Embryonic facial prominence (tissue), 1 donor: ENCODE data around the gene ABCA13.

Experiments
- DNase-seq: peaks from one replicate; pipeline ENCODE4 v3.0.0-alpha.2; 2016; ENCODE audit errors: extremely low spot score

The ABCA13 gene

DNA sequence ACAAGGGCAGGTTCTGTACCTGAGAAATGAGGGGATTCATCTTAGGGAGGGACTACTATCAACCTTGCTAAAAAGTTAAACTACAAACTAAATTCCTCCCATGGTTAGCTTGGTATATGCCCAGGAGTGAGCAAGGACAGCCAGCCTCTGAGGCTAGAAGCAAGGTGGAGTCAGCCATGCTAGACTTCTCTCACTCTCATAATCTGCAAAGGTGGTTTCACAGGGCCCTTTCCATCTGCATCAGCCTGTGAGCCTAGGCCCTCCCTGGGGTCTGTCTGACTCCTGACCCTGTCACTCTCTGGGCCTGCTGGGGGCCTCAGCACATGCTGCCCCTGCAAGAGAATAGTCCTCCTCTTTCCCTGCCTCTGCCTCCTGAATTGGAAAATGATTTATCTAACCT lies 66.1 kb downstream of the ABCA13 start:
- DNase-seq: no peak

DNA sequence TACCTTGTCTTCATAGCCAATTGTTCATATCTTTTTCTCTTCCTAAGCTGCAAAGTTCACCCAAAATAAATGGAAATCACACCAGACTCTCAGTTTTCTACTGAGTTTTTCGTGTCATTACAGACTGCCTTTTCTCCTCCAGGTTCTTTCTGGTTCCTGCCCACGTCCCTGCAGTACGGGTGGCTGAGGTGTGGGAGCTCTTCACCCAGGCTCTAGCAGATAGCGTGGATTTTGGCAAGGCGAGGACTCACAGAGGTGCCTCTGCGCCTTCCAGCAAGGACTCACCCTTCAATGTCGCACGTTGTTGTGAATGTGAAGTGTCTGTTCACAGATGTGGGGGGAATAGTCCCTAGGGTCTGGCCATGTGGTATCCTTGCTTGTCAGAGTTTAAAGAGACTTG lies 71.6 kb downstream of the ABCA13 start:
- DNase-seq: no peak

DNA sequence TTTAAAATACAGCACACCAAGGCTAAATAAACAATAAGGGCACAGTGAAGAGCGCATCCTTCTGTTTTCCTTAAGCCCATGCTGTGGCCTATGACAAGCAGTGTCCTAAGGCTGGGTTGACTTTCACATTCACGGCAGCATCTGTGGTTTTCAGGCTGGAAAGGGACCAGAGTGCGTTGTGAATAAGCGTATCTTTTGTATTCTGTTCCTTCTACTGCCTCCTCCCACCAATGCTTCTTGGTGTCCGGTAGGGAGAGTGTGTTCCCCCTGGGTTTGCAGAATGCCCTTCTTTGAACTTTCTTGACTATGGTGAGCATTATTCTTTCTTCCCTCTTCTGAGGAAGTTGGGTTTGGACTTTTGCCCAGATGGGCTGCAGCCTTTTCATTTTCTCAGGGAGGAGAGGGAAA lies 73.6 kb downstream of the ABCA13 start:
- DNase-seq: no peak

DNA sequence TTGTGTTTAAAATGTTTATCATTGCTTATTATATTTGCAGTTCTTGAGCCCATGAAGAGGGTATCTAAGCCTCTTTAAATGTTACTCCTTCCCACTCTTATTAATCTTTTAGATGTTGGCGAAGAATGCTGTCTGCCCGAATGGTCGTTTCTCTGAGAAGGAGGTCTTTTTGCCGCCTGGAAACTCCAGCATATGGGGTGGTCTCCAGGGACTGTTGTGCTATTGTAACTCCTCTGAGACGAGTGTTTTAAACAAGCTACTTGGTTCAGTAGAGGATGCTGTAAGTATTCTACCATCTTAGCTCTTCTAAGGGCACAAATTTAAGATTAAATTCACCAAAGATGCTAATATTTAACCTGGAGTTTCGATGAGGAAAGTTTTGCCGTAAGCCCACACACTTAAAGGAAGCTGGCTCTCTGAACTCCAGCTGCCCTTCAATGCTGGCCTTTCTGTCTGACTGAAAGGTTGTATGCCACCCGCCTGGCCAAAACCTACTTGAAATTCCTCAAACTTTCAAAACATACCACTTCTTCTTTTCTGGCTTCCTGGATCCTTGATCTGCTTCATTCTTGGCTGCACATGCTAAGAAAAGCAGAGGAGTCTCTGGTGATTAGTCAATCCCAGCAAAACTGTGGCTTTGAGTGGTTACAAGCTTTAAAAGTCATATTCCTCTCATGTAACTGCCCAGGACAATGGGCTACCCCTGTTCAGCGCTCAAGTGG lies 74.7 kb downstream of the ABCA13 start:
- DNase-seq: no peak

DNA sequence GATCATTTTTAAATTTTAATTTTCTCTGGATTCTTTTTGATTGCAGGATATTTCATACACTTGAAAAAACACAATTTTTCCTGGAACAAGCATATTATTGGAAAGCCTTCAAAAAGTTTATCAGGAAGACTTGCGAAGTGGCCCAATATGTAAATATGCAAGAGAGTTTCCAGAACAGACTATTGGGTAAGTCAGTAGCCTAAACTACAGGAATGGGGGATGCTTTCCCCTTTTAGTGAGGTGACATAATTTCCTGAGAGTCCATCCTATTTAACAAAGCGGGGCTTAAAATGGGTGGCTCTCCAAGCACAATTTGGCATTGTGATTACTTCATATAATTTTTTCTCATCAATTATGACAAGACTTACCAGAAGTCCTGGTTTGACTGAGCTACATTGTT lies 77.9 kb downstream of the ABCA13 start:
- no peak for DNase-seq

DNA sequence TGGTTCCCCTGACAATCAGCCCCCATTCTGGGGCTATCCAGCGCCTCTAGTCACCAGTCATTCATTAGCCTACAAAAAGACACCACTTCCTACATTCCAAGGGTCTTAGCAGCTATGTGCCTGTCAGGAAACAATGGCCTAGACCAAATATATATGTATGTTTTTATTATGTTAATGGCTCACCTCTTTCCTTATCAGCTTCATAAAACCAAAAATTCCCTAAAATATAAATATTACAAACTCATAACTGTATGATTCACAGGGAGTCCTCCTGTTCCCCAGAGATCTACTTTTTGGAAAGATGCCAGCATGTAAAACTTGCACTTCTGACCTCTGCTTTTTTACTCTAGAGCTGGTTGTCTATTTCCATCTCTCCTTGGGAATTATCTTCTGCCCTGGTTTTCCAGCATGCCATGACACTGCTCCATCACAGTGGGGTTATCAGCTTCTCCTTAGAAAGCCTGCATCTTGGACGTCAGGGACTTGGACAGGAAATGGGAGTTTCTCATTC lies 79.2 kb downstream of the ABCA13 start:
- no peak for DNase-seq

DNA sequence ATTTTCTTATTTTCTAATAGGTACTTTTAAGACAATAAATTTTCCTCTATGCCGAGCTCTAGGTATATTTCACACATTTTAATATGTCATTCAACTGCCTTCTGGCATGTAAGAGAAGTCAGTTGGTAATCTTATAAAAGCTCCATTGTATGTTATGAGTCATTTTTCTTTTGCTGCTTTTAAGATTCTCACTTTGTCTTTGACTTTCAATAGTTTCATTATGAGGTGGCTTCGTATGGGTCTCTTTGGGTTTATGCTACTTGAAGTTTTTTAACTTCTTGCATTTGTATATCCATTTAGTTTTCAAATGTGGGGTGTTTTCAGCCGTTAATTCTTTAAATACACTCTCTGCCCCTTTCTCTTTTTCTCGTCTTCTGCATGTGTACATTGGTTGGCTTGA lies 80.5 kb downstream of the ABCA13 start:
- DNase-seq: no peak

DNA sequence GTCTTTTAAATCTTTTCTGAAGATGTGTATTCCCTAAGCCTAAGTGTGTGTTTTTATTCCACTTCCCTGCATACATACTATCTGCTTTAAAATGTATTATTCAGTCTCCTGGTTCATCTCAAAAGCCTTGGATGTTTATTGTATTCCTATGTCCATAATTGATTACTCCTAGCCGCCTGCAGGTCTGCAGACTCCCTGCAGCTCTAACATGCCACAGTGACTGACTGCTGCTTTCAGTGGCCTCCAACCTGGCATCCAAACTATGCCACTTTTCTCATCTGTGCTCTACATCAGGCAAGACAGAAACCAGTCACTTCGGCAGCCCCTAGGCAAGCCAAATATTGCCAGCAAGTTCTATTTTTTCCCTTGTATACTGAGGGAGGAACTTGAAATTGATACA lies 81.7 kb downstream of the ABCA13 start:
- DNase-seq: no peak

DNA sequence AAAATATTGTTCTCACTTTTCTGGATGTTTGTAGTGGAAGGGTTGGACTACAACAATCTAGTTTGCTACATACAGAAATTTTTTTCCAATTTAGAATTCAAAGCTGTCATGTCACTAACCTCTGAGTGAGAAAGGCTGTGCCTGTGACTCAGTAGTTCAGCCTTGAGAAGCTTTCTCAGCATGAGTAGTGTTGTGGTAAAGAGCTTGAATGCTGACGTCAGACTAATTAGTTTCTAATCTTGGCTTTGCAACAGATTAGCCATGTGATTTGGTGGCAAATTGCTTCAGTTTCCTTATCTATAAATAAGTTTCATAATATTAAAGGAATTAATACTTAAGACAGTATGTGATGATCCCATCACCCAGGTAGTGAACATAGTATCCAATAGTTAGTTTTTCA lies 83.8 kb downstream of the ABCA13 start:
- DNase-seq: no peak

DNA sequence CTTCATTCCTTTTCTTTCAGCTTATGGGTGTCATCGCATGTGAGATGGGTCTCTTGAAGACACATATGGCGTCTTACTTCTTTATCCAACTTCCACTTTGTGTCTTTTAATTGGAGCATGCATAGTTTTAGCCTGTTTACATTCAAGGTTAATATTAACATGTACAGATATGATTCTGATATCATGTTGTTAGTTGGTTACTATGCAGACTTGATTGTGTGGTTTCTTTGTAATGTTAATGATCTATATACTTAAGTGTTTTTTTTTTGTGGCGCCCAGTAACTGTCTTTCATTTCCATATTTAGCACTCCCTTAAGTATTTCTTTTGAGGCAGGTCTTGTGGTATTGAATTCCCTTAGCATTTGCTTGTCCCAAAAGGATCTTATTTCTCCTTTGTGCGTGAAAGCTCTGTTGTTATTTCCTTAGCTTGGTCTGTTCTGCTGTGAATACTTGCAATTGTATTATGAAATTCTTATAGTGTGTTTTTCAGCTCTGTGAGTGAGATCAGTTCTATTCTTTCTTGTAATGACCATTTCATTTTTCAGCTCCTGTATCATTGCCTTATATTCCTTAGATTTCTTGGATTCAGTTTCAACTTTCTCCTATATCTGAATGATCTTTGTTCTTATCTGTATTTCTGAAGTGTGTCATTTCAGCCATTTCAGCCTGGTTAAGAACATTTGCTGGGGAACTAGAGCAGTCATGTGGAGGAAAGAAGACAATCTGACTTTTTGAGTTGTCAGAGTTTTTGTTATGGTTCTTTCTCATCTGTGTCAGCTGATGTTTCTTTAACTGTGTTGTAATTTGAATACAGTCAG lies 88.4 kb downstream of the ABCA13 start:
- no peak for DNase-seq

DNA sequence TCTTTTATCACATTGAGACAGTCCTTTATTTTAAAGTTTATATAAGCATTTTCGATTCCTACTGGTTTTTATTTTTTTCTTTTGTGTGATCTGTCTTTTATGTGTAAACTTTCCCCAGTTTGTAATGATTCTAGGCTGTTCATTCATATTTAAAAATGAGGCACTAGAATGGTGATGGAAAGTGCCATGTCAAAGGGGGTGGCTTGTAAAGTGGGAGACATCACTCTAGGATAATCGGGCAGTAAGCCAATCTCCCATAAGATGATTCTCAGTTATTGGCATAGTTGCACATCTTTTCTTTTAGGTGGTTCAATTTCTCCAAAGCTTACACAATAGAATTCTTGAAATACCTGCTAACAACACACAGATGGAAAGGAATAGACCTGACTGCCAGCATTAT lies 90.4 kb downstream of the ABCA13 start:
- DNase-seq: no peak

DNA sequence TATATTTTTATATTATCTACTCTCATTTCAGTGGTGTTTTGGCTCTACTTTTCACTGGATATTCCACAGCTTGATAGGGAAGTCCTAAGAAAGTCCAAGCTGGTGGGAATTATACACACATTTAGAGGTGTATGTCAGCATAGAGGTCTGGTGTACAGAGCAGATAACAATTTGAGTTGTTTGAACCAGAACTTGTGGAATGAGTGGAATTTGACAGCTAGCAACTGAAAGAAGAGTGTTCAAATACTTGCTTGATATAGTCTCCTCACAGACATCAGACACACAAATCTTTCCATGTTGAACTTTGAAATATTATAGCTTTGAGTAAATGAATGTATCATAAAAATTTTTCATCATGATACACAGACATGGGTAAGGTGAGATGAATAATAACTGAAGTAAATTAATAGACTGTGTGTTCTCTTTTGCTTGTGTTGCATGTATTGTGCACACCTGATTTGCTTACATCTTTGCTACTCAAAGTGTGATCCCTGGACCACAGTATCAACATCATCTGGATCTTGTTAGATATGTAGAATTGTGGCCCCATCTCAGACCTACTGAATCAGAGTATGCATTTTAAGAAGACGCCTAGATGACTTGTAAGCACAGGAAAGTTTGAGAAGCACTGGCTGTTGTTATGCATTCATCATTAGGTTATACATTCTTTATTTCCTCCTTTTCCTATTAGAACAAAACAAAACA lies 91.5 kb downstream of the ABCA13 start:
- DNase-seq: no peak

DNA sequence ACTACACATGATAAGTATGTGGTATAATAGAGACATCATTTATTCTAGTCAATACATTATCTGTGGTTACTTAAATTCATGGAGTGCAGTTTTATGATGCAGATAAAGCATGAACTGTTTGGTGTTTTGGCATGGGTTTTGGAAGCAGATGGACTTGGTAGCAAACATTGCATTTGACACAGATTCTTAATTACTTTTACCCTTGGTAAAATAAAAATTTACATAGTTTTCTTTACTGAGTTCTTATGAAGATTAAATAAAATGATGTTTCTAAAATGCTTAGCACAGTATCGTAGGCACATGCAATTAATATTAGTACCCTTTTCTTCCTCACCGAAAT lies 92.0 kb downstream of the ABCA13 start:
- no peak for DNase-seq

DNA sequence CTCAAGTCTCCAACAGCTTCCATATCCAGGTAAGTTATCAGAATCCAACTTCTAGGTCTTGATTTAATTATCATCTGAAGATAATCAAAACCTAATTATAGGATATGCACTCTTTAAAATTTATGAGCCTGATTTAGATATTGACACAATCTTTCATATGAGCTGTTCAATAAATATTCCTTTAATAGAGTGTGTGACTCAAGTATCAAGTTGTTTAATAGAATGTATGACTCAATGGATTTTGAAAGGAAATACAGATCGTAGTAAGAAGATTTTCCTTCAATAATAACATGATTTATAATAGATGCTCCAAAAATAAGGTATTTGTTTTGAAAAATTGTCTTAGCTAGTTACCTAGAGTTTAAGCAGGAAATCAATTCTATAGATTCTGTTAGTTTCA lies 97.8 kb downstream of the ABCA13 start:
- no peak for DNase-seq

DNA sequence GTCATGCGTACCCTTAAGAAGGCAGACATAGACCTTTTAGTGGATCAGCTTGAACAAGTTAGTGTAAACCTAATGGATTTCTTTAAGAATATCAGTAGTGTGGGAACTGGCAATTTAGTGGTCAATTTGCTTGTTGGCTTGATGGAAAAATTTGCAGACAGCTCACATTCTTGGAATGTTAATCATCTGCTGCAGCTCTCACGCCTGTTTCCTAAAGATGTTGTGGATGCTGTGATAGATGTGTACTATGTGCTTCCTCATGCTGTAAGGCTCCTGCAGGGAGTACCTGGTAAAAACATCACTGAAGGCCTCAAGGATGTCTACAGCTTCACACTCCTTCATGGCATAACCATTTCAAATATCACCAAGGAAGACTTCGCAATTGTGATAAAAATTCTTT lies 103.4 kb downstream of the ABCA13 start:
- DNase-seq: no peak

DNA sequence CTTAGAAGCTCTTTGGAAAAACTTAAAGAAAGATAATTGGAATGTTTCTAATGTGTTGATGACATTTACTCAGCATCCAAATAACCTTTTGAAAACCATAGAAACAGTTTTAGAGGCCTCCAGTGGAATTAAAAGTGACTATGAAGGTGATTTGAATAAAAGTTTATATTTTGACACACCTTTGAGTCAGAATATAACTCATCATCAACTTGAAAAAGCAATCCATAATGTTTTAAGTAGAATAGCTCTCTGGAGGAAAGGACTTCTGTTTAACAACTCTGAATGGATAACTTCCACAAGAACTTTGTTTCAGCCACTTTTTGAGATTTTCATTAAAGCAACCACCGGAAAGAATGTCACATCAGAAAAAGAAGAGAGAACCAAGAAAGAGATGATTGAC lies 108.2 kb downstream of the ABCA13 start:
- no peak for DNase-seq

DNA sequence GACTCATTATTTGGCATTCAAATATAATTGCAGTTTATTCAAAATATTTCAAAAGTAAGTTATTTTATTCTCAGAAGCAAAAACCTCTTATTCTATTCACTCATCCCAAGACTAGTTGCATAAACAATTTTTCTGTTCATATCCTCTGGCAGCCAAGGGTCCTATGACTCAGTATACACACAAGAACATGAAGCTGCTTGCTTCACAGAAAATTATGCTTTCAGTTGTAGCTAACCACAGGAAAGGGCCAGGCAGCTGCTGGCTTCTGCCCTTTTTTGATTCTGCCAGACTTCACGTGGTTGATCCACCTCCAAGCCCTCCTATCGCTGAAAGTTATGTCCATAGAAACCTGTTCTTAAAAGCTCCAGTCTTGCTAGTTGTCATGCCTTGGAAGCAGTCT lies 108.8 kb downstream of the ABCA13 start:
- no peak for DNase-seq

DNA sequence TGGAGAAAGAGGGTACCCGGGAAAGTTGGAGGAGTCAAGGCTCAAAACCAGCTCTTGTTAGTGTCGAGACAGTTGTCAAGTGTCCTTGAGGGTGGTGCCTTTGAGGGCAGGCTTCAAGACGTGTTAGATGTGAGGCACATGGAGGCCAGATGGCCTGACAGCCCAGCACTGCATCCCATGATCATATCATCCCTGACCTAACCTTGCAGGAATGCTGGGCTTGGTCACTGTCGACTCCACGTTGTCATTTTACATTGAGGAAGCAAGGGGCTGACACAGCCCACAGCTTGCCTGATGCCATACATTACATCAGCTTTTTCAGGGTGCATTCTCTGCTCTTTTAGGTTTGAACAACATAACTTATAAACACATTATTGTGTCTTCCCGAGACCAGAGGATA lies 114.1 kb downstream of the ABCA13 start:
- DNase-seq: no peak

DNA sequence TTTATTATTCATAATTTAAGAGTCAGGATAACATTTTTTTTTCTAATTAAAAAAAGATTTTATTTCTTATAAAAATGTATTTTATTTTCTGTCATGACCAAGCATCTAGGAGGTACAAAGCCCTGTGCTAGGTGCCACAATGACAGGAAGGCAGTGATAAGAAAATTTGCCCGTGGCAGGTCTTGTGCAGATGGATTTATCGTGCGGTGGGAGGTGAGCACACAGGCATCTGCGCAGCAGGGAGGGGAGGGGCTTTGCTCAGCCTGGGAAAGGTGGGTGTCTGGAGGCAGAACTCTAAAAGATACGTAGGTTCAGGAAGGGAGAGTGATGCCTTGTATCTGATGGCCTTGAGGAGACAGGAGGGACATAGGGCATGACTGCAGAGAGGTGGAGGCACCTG lies 115.6 kb downstream of the ABCA13 start:
- no peak for DNase-seq

DNA sequence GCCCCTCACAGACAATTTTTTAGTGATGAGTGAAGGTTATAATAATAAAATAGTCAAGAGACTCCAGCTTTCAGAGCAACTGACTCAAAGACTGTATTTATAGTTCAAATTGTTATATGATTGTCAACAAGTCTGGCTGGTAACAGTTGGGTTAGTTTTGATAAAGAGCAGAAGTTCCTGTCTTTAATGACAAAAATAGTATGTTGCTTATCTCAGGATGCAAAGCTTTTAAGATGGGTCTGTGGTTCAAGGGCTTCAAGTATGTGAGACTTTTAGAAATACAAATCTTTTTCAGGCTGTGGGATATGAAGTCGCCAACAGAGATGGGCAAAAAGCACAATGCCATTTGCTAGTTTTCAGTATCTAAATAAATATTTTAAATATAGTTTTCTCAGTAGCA lies 118.4 kb downstream of the ABCA13 start:
- no peak for DNase-seq

DNA sequence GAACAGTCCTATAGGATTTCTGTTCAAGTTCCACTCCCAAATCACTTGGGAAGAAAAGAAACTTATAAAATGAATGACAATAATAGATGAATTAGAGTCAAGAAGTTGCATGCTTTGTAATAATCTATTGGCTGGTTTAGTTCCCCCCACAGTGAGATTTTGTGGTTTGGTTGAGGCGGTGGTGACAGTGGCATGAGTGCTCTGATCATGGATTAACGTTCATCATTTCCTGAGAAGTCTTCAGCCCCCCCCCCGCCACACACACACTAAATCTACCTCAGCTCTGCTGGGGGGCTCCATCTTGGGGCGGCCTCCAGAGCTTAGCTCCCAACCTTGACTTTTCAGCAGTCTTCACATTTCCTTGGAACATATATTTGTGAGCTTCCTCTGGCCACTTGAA lies 121.7 kb downstream of the ABCA13 start:
- DNase-seq: no peak

DNA sequence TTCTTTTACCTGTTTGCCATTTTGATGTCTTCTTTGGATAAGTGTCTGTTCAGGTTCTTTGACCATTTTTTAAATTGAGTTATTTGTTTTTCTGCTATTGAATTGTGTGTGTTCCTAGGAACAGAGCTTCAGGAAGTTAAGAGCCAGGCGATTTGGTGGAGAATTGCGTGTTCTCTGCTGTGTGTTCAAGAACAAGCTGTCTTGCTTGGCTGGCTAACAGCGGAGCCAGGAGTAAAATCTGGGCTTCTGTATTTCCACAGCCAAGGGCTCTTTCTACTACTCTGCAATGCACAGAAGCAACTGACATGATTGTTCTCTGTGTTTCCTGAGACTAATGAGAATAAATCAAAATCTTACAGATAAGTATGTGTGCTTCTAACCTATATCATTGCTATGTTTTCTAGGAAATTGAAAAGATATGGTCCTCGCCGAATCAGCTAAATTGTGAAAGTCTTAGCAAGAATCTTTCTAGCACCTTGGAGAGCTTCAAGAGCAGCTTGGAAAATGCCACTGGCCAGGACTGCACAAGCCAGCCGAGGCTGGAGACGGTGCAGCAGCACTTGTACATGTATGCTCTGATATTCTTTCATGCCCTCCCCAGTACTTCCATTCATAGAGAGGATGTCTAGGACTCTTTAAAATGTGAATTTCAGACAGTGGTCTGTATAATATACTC lies 124.2 kb downstream of the ABCA13 start:
- DNase-seq: no peak
